GM18498 (cell line): ENCODE data around the gene DDX1.

Source experiments
- ATAC-seq: cut with Tn5 transposase; IDR thresholded peaks from one replicate; pipeline ENCODE4 v1.9.1; 2021; ENCODE audit warnings: mild to moderate bottlenecking, moderate library complexity; ENCODE audit not compliant: unreplicated experiment

Gene DDX1

GRCh38 chr2:15642815-15643500, 51.3 kb downstream of the DDX1 start:
- ATAC-seq = no peak

GRCh38 chr2:15643791-15644585, 52.3 kb downstream of the DDX1 start:
- ATAC-seq = no peak

GRCh38 chr2:15645300-15645699, 53.6 kb downstream of the DDX1 start:
- no peak for ATAC-seq

- no peak for ATAC-seq
Observed at GRCh38 chr2:15645720-15646385, 54.2 kb downstream of the DDX1 start.

GRCh38 chr2:15646661-15647060, 55.0 kb downstream of the DDX1 start:
- no peak for ATAC-seq

GRCh38 chr2:15647622-15648590, 56.2 kb downstream of the DDX1 start:
- ATAC-seq = no peak

GRCh38 chr2:15648593-15649525, 57.2 kb downstream of the DDX1 start:
- ATAC-seq = no peak

GRCh38 chr2:15649561-15650255, 58.0 kb downstream of the DDX1 start:
- ATAC-seq = no peak

- ATAC-seq = no peak
Observed at GRCh38 chr2:15650616-15651366, 59.1 kb downstream of the DDX1 start.

- ATAC-seq = no peak
Observed at GRCh38 chr2:15651367-15651727, 59.7 kb downstream of the DDX1 start.

GRCh38 chr2:15652252-15652651, 60.6 kb downstream of the DDX1 start:
- ATAC-seq = no peak

- ATAC-seq = no peak
Observed at GRCh38 chr2:15652801-15653200, 61.1 kb downstream of the DDX1 start.

- no peak for ATAC-seq
Observed at GRCh38 chr2:15653806-15654726, 62.4 kb downstream of the DDX1 start.

- no peak for ATAC-seq
Observed at GRCh38 chr2:15654727-15655073, 63.0 kb downstream of the DDX1 start.

GRCh38 chr2:15655123-15655887, 63.6 kb downstream of the DDX1 start:
- ATAC-seq = no peak

GRCh38 chr2:15656090-15656489, 64.4 kb downstream of the DDX1 start:
- ATAC-seq = no peak

GRCh38 chr2:15657759-15658158, 66.1 kb downstream of the DDX1 start:
- no peak for ATAC-seq
